Stomach (tissue), 9 donors: ENCODE measurements around the gene MKLN1. TPM values are rescaled to one million over a fixed set of nuclear protein-coding genes. Genes with fewer than 3 reads are reported as not detected.

Source experiments
- DNase-seq, 2 donors: peaks; one replicate each; pipeline versions ENCODE4 v3.0.0 to v3.0.0-alpha.2; 2013 to 2019
- H3K27ac ChIP-seq, 5 donors: fragments of 200-600 bp in 4 of 5; sonication (generic) in 4 of 5; one replicate each; pipeline ENCODE4 v1.5.1; 2013 to 2019; ENCODE audit warnings: mild to moderate bottlenecking in 1 of 5, moderate library complexity in 1 of 5
- H3K27me3 ChIP-seq, 3 donors: fragments of 200-600 bp; sonication (generic); one replicate each; pipeline ENCODE4 v1.5.1; 2017 to 2019; ENCODE audit warnings: mixed run types in 1 of 3
- H3K36me3 ChIP-seq, 4 donors: fragments of 200-600 bp; sonication (generic); 1 replicate in 3 of 4; 2 replicates in 1 of 4; pipeline ENCODE4 v1.5.1; 2016 to 2019
- H3K4me1 ChIP-seq, 4 donors: fragments of 200-600 bp; sonication (generic); one replicate each; pipeline ENCODE4 v1.5.1; 2016 to 2019
- H3K4me3 ChIP-seq, 4 donors: fragments of 200-600 bp; sonication (generic) in 3 of 4; one replicate each; pipeline ENCODE4 v1.5.1; 2016 to 2019; ENCODE audit warnings: mild to moderate bottlenecking in 1 of 4
- H3K9me3 ChIP-seq, 4 donors: fragments of 200-600 bp; sonication (generic); one replicate each; pipeline ENCODE4 v1.5.1; 2016 to 2019
- EP300 ChIP-seq: sonication (generic); formaldehyde crosslinking; IDR thresholded peaks from one replicate; pipeline ENCODE4 v1.6.1; 2017; ENCODE audit warnings: antibody characterized with exemption
- POLR2A ChIP-seq, 4 donors: fragments of 450-650 bp; IDR thresholded peaks; one replicate each; pipeline ENCODE4 v1.6.1; 2016; ENCODE audit warnings: antibody characterized with exemption in 4 of 4, control low read depth in 2 of 4, mild to moderate bottlenecking in 1 of 4, moderate library complexity in 1 of 4
- POLR2AphosphoS5 ChIP-seq, 3 donors: sonication (generic); formaldehyde crosslinking; IDR thresholded peaks; one replicate each; pipeline ENCODE4 v1.6.1; 2016; ENCODE audit warnings: antibody characterized with exemption in 3 of 3
- WGBS, 5 donors: extraction: QIAGEN DNeasy Blood & Tissue Kit in 3 of 5; methylation state at CpG; one replicate each; pipeline versions ENCODE4 v1.1.5 to v1.1.7; 2013 to 2018; 5-methylcytosine and 5-hydroxymethylcytosine counted together
- intact Hi-C: fragments of 100-400 bp; cut with DNase I; formaldehyde crosslinking; loops from one replicate; pipeline ENCODE4 v1.15.1; 2023; ENCODE audit warnings: low total_unique reads
- polyA plus RNA-seq, 3 donors: library from polyadenylated mRNA; stranded (reverse); fragments of 200-250 nt; gene quantifications; one replicate each; pipeline ENCODE4 v1.2.3, GENCODE V29; 2013
- total RNA-seq, 5 donors: library from RNA; depleted of rRNA; stranded (reverse); fragments of >200 nt; gene quantifications; one replicate each; pipeline versions ENCODE4 v1.1.0 to v1.2.3, GENCODE V29; 2014 to 2016
- TF ChIP-seq, protein P1 (sequence below), 7 experiments: fragments of 450-650 bp in 4 of 7; fragments of 200-600 bp in 3 of 7; sonication (generic) in 3 of 7; IDR thresholded peaks; one replicate each; pipeline ENCODE4 v1.5.1; 2016 to 2019; ENCODE audit warnings: antibody characterized with exemption in 7 of 7, control low read depth in 2 of 7, mild to moderate bottlenecking in 1 of 7
- donor health status: healthy with polysubstance abuse.
- donor health status: Bipolar disorder and iron deficiency.
- donor health status: healthy.

The MKLN1 gene
- total and polyA plus RNA-seq, 8 donors = 9.4 to 147 (median 30.8) TPM

- 31 to 45% (median 34%) methylated on average over 3 of the region's 3 CpGs for WGBS, 5 donors
- DNase-seq = peak; percentile 39 to 62
- Histone ChIP-seq H3K9me3 (no peaks in the 10 kb centered on the region), H3K27me3 (no peaks in the 10 kb centered on the region), H3K36me3 (no peaks in the 10 kb centered on the region), H3K4me1 (peaks cover 8 to 58% (median 32%) of the 10 kb centered on the region in 4 donors), H3K27ac (no peak overlapping the region), H3K4me3 (no peak overlapping the region)
- TF ChIP-seq, protein P1, sequence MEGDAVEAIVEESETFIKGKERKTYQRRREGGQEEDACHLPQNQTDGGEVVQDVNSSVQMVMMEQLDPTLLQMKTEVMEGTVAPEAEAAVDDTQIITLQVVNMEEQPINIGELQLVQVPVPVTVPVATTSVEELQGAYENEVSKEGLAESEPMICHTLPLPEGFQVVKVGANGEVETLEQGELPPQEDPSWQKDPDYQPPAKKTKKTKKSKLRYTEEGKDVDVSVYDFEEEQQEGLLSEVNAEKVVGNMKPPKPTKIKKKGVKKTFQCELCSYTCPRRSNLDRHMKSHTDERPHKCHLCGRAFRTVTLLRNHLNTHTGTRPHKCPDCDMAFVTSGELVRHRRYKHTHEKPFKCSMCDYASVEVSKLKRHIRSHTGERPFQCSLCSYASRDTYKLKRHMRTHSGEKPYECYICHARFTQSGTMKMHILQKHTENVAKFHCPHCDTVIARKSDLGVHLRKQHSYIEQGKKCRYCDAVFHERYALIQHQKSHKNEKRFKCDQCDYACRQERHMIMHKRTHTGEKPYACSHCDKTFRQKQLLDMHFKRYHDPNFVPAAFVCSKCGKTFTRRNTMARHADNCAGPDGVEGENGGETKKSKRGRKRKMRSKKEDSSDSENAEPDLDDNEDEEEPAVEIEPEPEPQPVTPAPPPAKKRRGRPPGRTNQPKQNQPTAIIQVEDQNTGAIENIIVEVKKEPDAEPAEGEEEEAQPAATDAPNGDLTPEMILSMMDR (IDR thresholded peaks at IDR 0.05) = no peak
- TF ChIP-seq EP300 (no peak), POLR2AphosphoS5 (IDR thresholded peaks at IDR 0.05) (no peak), POLR2A (IDR thresholded peaks at IDR 0.05) (no peak)
- intact Hi-C loops = no loop called here
Observed at GRCh38 chr7:131346885-131347592, 19.4 kb downstream of the MKLN1 start.

DNA sequence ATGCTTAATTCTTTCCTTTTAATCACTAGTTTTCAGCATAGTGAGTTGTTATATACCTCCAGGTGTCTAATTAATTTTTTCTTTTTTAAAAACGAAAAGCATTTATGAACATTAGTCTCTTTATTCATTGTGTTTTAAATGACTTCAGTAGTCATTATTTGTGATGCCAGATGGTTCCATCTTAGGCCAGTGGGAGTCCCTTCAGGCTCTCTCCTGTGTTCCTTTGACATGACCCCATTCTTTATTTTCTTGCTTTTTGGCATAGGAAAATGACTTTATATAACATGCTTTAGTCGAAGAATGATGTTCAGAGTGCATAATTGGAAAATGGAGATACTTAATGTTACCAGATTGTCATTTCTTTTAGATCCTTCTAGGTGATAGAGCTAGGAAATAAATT is 24.4 kb downstream of the MKLN1 start:
- intact Hi-C loops = no loop called here
- 81 to 94% (median 88%) methylated on average over 2 of the region's 2 CpGs for WGBS, 5 donors
- Histone ChIP-seq H3K27ac (no peak overlapping the region), H3K27me3 (no peaks in the 10 kb centered on the region), H3K4me3 (no peak overlapping the region), H3K36me3 (no peaks in the 10 kb centered on the region), H3K9me3 (no peaks in the 10 kb centered on the region), H3K4me1 (peaks cover 22 to 72% (median 45%) of the 10 kb centered on the region in 4 donors)
- no peak for TF ChIP-seq POLR2AphosphoS5 (IDR thresholded peaks at IDR 0.05)
- no peak for TF ChIP-seq EP300
- TF ChIP-seq POLR2A (IDR thresholded peaks at IDR 0.05) = no peak
- TF ChIP-seq, protein P1 (IDR thresholded peaks at IDR 0.05) = no peak
- no peak for DNase-seq

DNA sequence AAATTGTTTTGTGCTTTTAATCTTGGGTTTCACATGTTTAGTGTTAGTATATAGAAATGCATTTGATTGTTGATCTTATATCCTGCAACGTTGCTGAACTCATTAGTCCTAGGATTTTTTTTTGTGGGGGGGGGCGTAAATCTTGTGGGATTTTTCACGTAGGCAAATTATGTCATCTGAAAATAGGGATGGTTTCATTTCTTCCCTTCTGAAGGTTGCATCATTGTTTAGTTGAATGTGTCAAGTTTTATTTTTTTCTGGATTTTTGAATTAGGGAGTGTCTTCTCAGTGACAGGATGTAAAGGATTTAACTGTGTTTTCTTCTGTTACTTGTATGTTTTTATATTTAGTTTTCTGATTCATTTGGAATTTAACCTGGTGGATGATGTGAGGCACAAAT is 26.7 kb downstream of the MKLN1 start:
- Histone ChIP-seq H3K36me3 (no peaks in the 10 kb centered on the region), H3K27me3 (no peaks in the 10 kb centered on the region), H3K4me1 (peaks cover 19 to 73% (median 51%) of the 10 kb centered on the region in 4 donors), H3K27ac (no peak overlapping the region), H3K9me3 (no peaks in the 10 kb centered on the region), H3K4me3 (no peak overlapping the region)
- TF ChIP-seq POLR2A (IDR thresholded peaks at IDR 0.05) (no peak), POLR2AphosphoS5 (IDR thresholded peaks at IDR 0.05) (no peak), EP300 (no peak)
- TF ChIP-seq, protein P1 (IDR thresholded peaks at IDR 0.05) = no peak
- WGBS, 5 donors = 46 to 66% (median 53%) methylated on average over 3 of the region's 3 CpGs
- intact Hi-C loops = no loop called here
- no peak for DNase-seq

DNA sequence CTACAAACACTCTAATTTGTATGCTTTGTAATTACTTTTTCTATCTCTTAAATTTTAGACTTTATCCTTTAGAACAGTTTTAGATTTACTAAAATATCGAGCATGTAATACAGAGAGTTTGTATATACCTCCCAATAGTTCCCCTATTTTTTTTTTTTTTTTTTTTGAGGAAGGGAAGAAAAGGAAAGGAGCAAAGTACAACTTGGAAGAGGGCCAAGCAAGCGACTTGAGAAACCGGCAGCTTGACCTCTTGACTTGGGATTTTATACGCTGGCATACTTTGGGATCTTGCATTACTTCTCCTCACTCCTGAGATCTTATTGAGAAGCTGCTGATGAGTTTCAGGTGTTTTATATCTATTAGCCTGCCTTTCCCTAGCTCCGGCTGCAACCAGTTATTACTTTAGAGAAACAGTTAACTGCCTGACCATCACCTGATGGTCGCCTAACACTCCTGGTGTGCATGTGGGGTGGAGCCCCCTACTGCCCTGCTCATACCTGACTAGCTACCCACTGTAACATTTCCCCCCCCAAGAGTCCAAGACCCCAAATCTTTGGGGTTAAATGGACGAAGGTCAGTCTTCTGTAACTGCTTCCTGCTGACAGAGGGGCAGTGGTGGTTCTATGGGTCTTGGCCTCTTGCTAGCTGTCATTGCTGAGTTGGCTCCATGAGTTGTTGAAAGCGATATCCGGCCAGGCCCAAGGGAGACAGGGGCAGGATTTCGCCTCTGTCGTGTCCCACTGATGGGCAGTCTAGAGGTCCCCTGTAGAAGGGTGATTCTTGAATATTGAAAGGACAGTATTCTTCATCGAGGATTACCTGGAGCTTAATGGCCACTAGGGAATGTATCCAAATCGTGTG is 28.5 kb downstream of the MKLN1 start:
- no peaks in the 10 kb centered on the region for H3K27me3 ChIP-seq
- intact Hi-C loops = no loop called here
- no peaks in the 10 kb centered on the region for H3K9me3 ChIP-seq
- H3K4me1 ChIP-seq = peaks cover 19 to 88% (median 60%) of the 10 kb centered on the region in 4 donors
- TF ChIP-seq POLR2AphosphoS5 (IDR thresholded peaks at IDR 0.05) (no peak), EP300 (no peak), POLR2A (IDR thresholded peaks at IDR 0.05) (no peak)
- TF ChIP-seq, protein P1 (IDR thresholded peaks at IDR 0.05) = no peak
- no peak overlapping the region for H3K4me3 ChIP-seq
- H3K36me3 ChIP-seq = no peaks in the 10 kb centered on the region
- peak; percentile 43 to 64 for DNase-seq
- WGBS, 5 donors = 67 to 70% (median 69%) methylated on average over 13 of the region's 13 CpGs
- H3K27ac ChIP-seq = peak overlapping the region in 3 of 5 donors; percentile 1 to 54 (median 21)
